Fibroblast of mammary gland (primary cell): ENCODE results near the gene FAM200C.

Experiments used
- DNase-seq: peaks from one replicate; pipeline ENCODE4 v3.0.0-alpha.2; 2010; ENCODE audit warnings: low read depth
- H3K4me3 ChIP-seq: 2 replicates; pipeline ENCODE4 v1.5.1; 2011; ENCODE audit warnings: low read depth, mild to moderate bottlenecking, low read length, moderate library complexity; ENCODE audit not compliant: control insufficient read depth
- TF ChIP-seq, protein P1 (sequence below): conservative IDR thresholded peaks from 2 replicates; pipeline ENCODE4 v1.5.1; 2011; ENCODE audit warnings: low read depth, low read length, inconsistent platforms; ENCODE audit not compliant: control insufficient read depth, insufficient read depth

FAM200C gene

DNA sequence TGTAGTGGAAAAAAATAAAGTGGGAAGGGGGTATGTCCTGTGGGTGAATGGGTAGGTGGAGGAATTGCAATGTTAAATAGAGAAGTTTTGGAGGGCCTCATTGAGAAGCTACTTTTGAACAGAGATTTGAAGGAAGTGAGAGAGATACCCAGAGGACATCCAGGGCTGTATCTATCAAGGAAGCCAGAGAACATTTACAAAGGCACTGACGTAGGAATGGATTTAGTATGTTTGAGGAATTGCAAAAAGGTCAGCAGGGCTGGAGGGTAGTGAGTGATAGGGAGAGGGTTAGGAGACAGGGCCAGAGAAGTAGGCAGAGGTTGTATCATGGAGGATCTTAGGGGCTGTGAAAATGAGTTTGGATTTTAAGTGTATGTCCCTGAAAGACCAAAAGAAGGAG lies 35.7 kb upstream of the FAM200C start:
- TF ChIP-seq, protein P1, sequence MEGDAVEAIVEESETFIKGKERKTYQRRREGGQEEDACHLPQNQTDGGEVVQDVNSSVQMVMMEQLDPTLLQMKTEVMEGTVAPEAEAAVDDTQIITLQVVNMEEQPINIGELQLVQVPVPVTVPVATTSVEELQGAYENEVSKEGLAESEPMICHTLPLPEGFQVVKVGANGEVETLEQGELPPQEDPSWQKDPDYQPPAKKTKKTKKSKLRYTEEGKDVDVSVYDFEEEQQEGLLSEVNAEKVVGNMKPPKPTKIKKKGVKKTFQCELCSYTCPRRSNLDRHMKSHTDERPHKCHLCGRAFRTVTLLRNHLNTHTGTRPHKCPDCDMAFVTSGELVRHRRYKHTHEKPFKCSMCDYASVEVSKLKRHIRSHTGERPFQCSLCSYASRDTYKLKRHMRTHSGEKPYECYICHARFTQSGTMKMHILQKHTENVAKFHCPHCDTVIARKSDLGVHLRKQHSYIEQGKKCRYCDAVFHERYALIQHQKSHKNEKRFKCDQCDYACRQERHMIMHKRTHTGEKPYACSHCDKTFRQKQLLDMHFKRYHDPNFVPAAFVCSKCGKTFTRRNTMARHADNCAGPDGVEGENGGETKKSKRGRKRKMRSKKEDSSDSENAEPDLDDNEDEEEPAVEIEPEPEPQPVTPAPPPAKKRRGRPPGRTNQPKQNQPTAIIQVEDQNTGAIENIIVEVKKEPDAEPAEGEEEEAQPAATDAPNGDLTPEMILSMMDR = no peak
- DNase-seq = no peak
- no peak overlapping the region for H3K4me3 ChIP-seq

DNA sequence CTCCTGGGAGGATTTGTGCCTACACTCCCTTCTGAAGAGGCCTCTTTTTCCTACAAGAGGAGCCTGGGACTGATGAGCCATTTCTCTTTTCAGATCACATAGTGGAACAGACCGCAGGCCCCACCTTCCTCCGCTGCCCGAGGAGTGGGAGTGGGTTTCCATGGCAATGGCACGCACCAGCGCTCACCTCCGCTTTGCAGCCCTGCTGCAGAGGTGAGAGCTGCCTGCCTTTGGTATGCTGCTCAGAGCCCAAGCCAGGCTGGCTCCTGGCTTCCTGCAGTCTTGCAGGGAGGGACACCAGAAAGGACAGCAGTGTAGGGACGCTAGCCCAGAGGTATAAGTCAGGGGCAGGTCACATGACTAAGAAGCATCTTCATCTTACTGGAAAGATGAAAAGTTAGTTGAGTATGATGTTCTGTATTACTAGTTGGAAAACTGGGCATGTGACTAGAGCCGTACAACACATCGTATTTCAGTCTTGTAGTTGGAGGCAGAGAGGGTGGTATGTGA lies 34.2 kb upstream of the FAM200C start:
- no peak for DNase-seq
- no peak overlapping the region for H3K4me3 ChIP-seq
- TF ChIP-seq, protein P1 = no peak

DNA sequence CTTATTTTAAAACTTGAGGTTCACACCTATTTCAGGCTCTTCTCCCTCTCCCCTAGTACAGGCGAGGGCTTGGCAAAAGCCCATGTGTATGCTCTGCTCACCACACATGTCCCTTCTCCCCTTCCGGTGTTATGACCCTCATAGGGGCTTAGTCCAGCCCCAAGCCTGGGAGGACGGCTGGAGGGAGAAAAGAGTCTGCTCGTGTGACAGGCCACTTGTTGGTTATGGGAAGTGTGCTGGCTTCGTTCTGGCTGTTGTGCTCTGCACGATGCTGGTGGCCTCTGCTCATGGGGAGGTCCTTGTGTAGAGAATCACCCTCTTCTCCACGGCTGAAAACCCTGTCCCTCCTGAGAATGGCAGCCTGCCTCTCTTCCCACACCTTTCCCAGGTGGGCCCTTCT lies 32.9 kb upstream of the FAM200C start:
- no peak overlapping the region for H3K4me3 ChIP-seq
- no peak for DNase-seq
- TF ChIP-seq, protein P1 = no peak

DNA sequence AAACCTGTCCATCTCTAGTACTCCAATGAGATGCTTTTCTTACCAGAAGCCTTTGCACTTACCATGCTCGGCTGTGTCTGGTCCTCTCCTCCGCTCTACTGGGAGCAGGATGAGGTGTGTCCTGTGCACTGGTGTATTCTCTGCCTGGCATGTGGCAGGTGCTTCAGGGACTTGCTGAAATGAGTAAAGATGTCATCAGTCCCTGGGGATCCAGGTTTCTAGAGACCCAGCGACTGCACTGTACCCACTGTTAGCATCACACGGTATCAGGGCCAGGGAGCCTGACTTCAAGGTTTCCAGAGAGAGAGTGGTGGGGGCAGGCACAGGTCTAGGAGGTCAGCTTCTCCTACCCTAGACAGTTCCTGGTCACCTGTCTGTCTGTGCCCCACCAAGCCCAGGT lies 32.3 kb upstream of the FAM200C start:
- no peak for DNase-seq
- TF ChIP-seq, protein P1 = no peak

DNA sequence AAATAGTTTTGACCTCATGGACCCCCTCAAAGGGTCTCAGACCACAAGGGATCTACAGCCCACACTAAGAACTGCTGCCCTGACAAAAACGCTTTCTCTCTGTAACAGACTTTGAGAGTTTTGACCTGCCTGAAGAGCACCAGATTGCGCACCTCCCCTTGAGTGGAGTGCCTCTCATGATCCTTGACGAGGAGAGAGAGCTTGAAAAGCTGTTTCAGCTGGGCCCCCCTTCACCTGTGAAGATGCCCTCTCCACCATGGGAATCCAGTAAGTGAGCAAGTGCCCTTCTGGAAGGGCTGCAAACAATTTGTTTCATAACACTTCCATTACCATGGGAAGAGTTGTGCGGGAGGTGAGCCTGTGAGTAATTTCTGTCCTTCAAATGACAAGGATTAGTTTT lies 27.8 kb upstream of the FAM200C start:
- DNase-seq = no peak
- H3K4me3 ChIP-seq = no peak overlapping the region
- TF ChIP-seq, protein P1 = no peak

More for the DNA sequence above, 32.3 kb upstream of the FAM200C start:
- H3K4me3 ChIP-seq = no peak overlapping the region

DNA sequence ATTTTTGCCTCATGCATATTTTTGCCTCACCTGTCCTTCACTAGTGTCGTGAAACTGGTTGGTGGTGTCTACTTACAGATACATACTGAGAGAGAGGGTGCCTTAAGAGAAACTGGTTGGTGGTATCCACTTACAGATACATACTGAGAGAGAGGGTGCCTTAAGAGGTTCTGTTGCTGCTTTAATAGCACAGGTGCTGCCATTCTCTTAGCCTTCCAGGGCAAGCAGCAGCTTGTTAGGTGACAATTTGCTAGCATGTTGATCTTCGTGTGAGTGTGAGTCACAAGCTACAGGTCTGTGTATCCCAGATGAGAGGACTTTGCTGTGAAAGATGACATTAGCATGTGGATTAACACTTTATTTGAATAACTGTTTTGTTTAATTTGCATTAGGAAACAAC lies 23.2 kb upstream of the FAM200C start:
- TF ChIP-seq, protein P1 = no peak
- no peak for DNase-seq
- peak overlapping the region; percentile 71 for H3K4me3 ChIP-seq
